Measurements from ENCODE around the gene EXD3. TPM values are rescaled to one million over a fixed set of nuclear protein-coding genes. Genes with fewer than 3 reads are reported as not detected.
A peak's percentile ranks its signal among the peaks of the same experiment; 100 is the strongest.

Gene EXD3
- total and polyA plus RNA-seq, 2 of the 13 experiments (the other 11 are each of a cell fraction or from before 2014, with no cell fraction given), result 2.7 to 4.8 TPM

DNA sequence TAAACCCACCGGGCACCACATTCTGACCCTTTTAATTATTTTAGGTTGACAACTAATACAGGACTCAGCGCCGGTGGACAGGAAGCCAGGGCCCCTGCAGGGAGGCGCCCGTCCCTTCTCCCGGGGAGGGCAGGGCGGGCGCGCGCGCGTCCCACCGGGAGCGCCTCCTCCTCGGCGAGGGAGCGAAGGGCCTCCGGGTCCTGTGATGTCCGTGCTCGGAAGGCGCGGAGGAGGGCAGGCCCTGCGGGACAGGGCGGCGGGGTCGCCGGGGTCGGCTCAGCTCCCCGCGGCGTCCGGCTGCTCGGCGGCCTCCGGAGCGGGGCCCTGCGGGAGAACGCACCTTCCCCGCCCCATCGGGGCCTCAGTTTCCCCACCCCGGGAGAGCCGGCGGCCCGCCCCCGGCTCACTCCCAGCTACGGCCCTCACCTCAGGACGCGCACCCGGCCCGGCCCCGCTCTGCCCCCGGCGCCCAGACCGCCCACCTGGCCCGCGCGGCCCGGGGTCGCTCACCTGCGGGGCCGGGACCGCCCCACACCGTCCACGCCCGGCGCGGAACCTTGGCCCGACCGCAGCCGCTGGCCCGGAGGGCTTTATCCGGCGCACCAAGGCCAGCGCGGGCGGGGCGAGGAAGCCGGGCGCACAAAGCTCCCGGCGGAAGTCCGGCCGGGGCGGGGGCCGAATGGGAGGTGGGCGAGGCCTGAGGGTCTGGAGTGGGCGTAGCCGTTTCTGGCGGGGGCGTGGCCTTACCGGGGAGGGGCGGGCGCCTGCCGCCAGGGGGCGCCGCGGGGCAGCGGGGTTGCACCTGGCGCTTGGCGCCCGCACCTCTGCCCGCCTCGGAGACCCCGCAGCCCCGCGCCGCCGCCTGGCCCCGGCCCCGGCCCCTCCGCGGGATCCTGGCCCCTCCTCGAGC lies at the start of gene EXD3, which contains the start of gene NOXA1 (continued):
- TF ChIP-seq ZNF766 (CRISPR knock-in tag; IDR thresholded peaks at IDR 0.05; ENCODE audit: borderline replicate concordance) (no peak), ZNF30 (CRISPR knock-in tag; IDR thresholded peaks at IDR 0.05) (no peak), ZSCAN29 (CRISPR knock-in tag; conservative IDR thresholded peaks at IDR 0.05) (no peak), ZNF772 (CRISPR knock-in tag; IDR thresholded peaks at IDR 0.05) (no peak), RFXANK (CRISPR knock-in tag; IDR thresholded peaks at IDR 0.05) (no peak), ZNF253 (CRISPR knock-in tag; IDR thresholded peaks at IDR 0.05; ENCODE audit: borderline replicate concordance) (no peak), ZFP82 (CRISPR knock-in tag; IDR thresholded peaks at IDR 0.05; ENCODE audit: borderline replicate concordance) (peak; percentile 93; the same call in 1 of the 2 replicates), ZSCAN12 (CRISPR knock-in tag; IDR thresholded peaks at IDR 0.05) (no peak), EHMT2 (IDR thresholded peaks at IDR 0.05; ENCODE audit: borderline replicate concordance, low read depth, low read length) (no peak), NRL (CRISPR knock-in tag; IDR thresholded peaks at IDR 0.05; ENCODE audit: borderline replicate concordance) (no peak; the same call in 1 of the 2 replicates), ZNF136 (CRISPR knock-in tag; IDR thresholded peaks at IDR 0.05; ENCODE audit: low read depth) (no peak), KLF15 (CRISPR knock-in tag; IDR thresholded peaks at IDR 0.05; ENCODE audit: borderline replicate concordance) (no peak), POLR2A (IDR thresholded peaks at IDR 0.05; ENCODE audit: insufficient read depth in 1 of 2, low read depth in 2 of 2, low read length in 2 of 2) (no peak)
- TF ChIP-seq, protein P1, sequence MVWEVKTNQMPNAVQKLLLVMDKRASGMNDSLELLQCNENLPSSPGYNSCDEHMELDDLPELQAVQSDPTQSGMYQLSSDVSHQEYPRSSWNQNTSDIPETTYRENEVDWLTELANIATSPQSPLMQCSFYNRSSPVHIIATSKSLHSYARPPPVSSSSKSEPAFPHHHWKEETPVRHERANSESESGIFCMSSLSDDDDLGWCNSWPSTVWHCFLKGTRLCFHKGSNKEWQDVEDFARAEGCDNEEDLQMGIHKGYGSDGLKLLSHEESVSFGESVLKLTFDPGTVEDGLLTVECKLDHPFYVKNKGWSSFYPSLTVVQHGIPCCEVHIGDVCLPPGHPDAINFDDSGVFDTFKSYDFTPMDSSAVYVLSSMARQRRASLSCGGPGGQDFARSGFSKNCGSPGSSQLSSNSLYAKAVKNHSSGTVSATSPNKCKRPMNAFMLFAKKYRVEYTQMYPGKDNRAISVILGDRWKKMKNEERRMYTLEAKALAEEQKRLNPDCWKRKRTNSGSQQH (CRISPR knock-in tag; IDR thresholded peaks at IDR 0.05; ENCODE audit: low read depth), result peak; percentile 71; the same call in 1 of the 2 replicates
- TF ChIP-seq, protein P2, sequence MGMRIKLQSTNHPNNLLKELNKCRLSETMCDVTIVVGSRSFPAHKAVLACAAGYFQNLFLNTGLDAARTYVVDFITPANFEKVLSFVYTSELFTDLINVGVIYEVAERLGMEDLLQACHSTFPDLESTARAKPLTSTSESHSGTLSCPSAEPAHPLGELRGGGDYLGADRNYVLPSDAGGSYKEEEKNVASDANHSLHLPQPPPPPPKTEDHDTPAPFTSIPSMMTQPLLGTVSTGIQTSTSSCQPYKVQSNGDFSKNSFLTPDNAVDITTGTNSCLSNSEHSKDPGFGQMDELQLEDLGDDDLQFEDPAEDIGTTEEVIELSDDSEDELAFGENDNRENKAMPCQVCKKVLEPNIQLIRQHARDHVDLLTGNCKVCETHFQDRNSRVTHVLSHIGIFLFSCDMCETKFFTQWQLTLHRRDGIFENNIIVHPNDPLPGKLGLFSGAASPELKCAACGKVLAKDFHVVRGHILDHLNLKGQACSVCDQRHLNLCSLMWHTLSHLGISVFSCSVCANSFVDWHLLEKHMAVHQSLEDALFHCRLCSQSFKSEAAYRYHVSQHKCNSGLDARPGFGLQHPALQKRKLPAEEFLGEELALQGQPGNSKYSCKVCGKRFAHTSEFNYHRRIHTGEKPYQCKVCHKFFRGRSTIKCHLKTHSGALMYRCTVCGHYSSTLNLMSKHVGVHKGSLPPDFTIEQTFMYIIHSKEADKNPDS (CRISPR knock-in tag; IDR thresholded peaks at IDR 0.05), result 0 out of 2 replicates have a peak, but pooled peaks have one; percentile 75
- TF ChIP-seq, protein P3, sequence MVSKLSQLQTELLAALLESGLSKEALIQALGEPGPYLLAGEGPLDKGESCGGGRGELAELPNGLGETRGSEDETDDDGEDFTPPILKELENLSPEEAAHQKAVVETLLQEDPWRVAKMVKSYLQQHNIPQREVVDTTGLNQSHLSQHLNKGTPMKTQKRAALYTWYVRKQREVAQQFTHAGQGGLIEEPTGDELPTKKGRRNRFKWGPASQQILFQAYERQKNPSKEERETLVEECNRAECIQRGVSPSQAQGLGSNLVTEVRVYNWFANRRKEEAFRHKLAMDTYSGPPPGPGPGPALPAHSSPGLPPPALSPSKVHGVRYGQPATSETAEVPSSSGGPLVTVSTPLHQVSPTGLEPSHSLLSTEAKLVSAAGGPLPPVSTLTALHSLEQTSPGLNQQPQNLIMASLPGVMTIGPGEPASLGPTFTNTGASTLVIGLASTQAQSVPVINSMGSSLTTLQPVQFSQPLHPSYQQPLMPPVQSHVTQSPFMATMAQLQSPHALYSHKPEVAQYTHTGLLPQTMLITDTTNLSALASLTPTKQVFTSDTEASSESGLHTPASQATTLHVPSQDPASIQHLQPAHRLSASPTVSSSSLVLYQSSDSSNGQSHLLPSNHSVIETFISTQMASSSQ (IDR thresholded peaks at IDR 0.05; ENCODE audit: low read depth), result no peak
- TF ChIP-seq, protein P3 (CRISPR knock-in tag; IDR thresholded peaks at IDR 0.05; ENCODE audit: borderline replicate concordance), result no peak; the same call in 1 of the 2 replicates
- TF ChIP-seq, protein P4, sequence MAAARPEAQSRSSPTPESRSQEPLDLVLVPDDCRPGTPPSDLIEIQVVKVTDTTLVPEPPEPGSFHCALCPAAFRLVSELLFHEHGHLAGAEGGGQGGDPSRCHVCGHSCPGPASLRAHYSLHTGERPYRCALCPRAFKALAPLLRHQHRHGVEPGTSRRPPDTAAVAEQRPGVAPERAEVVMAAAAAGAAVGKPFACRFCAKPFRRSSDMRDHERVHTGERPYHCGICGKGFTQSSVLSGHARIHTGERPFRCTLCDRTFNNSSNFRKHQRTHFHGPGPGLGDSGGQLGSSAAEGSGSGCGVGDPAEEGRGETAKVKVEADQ (CRISPR knock-in tag; IDR thresholded peaks at IDR 0.05; ENCODE audit: borderline replicate concordance), result peak; percentile 74
- TF ChIP-seq, protein P5, sequence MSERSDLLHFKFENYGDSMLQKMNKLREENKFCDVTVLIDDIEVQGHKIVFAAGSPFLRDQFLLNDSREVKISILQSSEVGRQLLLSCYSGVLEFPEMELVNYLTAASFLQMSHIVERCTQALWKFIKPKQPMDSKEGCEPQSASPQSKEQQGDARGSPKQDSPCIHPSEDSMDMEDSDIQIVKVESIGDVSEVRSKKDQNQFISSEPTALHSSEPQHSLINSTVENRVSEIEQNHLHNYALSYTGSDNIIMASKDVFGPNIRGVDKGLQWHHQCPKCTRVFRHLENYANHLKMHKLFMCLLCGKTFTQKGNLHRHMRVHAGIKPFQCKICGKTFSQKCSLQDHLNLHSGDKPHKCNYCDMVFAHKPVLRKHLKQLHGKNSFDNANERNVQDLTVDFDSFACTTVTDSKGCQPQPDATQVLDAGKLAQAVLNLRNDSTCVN (CRISPR knock-in tag; IDR thresholded peaks at IDR 0.05; ENCODE audit: borderline replicate concordance), result no peak
